Mesenchymal stem cell (in vitro differentiated cells and primary cell): ENCODE results near the gene AJAP1.
"Not testable (repeated sequence)": the region's sequence is repeated elsewhere in the genome, so short reads cannot be mapped to it uniquely, and the experiment has no call there.

ENCODE experiments used
- DNase-seq: peaks from one replicate; pipeline ENCODE4 v3.0.0-alpha.2; 2013
- H2AFZ ChIP-seq: one replicate; pipeline ENCODE4 v1.6.1; 2013; ENCODE audit warnings: low read depth, mild to moderate bottlenecking, control low read depth, inconsistent platforms, low read length, moderate library complexity
- H2AK5ac ChIP-seq: 2 replicates; pipeline ENCODE4 v1.6.1; 2013; ENCODE audit warnings: low read length, moderate library complexity, mild to moderate bottlenecking, inconsistent platforms; ENCODE audit not compliant: severe bottlenecking
- H2BK120ac ChIP-seq: one replicate; pipeline ENCODE4 v1.6.1; 2013; ENCODE audit warnings: low read depth, mild to moderate bottlenecking, inconsistent platforms, low read length, moderate library complexity
- H2BK12ac ChIP-seq, 2 experiments: one replicate each; pipeline ENCODE4 v1.6.1; 2013; ENCODE audit warnings: inconsistent platforms in 2 of 2, low read length in 2 of 2, mild to moderate bottlenecking in 2 of 2, moderate library complexity in 2 of 2, control low read depth in 1 of 2
- H2BK15ac ChIP-seq: one replicate; pipeline ENCODE4 v1.6.1; 2013; ENCODE audit warnings: mild to moderate bottlenecking, low read depth, inconsistent platforms; ENCODE audit not compliant: poor library complexity, severe bottlenecking
- H2BK5ac ChIP-seq: 2 replicates; pipeline ENCODE4 v1.6.1; 2013; ENCODE audit warnings: low read depth, mild to moderate bottlenecking, low read length, control low read depth, inconsistent platforms; ENCODE audit not compliant: poor library complexity, severe bottlenecking
- H3K14ac ChIP-seq, 2 experiments: one replicate each; pipeline ENCODE4 v1.6.1; 2013; ENCODE audit warnings: inconsistent platforms in 2 of 2, low read length in 2 of 2, control low read depth in 1 of 2, mild to moderate bottlenecking in 1 of 2, moderate library complexity in 1 of 2
- H3K18ac ChIP-seq, 2 experiments: one replicate each; pipeline ENCODE4 v1.6.1; 2013; ENCODE audit warnings: inconsistent platforms in 2 of 2, low read length in 2 of 2, control low read depth in 1 of 2, low read depth in 1 of 2, mild to moderate bottlenecking in 1 of 2
- H3K23ac ChIP-seq, 2 experiments: one replicate each; pipeline ENCODE4 v1.6.1; 2013; ENCODE audit warnings: inconsistent platforms in 2 of 2, low read length in 2 of 2, mild to moderate bottlenecking in 2 of 2, moderate library complexity in 2 of 2, control low read depth in 1 of 2
- H3K27ac ChIP-seq: 2 replicates; pipeline ENCODE4 v1.5.1; 2013; ENCODE audit warnings: mild to moderate bottlenecking, moderate library complexity, low read length, control low read depth, inconsistent platforms; ENCODE audit not compliant: poor library complexity, severe bottlenecking
- H3K27me3 ChIP-seq, 2 experiments: 2 replicates each; pipeline versions ENCODE4 v1.6.1 to v1.7.0; 2013; ENCODE audit warnings: low read length in 2 of 2, mild to moderate bottlenecking in 2 of 2, moderate library complexity in 2 of 2, control low read depth in 1 of 2, inconsistent platforms in 1 of 2; ENCODE audit not compliant: control insufficient read depth in 1 of 2, insufficient read depth in 1 of 2
- H3K36me3 ChIP-seq, 2 experiments: 2 replicates each; pipeline versions ENCODE4 v1.6.1 to v1.7.0; 2013; ENCODE audit warnings: low read length in 2 of 2, control low read depth in 1 of 2, inconsistent platforms in 1 of 2, low read depth in 1 of 2, mild to moderate bottlenecking in 1 of 2; ENCODE audit not compliant: insufficient read depth in 2 of 2, control insufficient read depth in 1 of 2
- H3K4ac ChIP-seq, 2 experiments: one replicate each; pipeline ENCODE4 v1.6.1; 2013; ENCODE audit warnings: inconsistent platforms in 2 of 2, low read length in 2 of 2, mild to moderate bottlenecking in 2 of 2, moderate library complexity in 2 of 2, control low read depth in 1 of 2, low read depth in 1 of 2
- H3K4me1 ChIP-seq: 2 replicates; pipeline ENCODE4 v1.6.1; 2013; ENCODE audit warnings: low read depth, low read length, control low read depth; ENCODE audit not compliant: control insufficient read depth, insufficient read depth
- H3K4me2 ChIP-seq: 2 replicates; pipeline ENCODE4 v1.6.1; 2013; ENCODE audit warnings: low read length, mild to moderate bottlenecking, inconsistent platforms; ENCODE audit not compliant: poor library complexity, severe bottlenecking
- H3K4me3 ChIP-seq, 2 experiments: 2 replicates each; pipeline versions ENCODE4 v1.5.1 to v1.7.0; 2013; ENCODE audit warnings: low read length in 2 of 2, mild to moderate bottlenecking in 2 of 2, control low read depth in 1 of 2, low read depth in 1 of 2; ENCODE audit not compliant: insufficient read depth in 1 of 2
- H3K79me1 ChIP-seq: replicated peaks from 2 replicates; pipeline ENCODE4 v1.6.1; 2013; ENCODE audit warnings: mild to moderate bottlenecking, control low read depth, low read length, inconsistent platforms; ENCODE audit not compliant: poor library complexity, severe bottlenecking
- H3K9ac ChIP-seq: 2 replicates; pipeline ENCODE4 v1.7.0; 2013; ENCODE audit warnings: mild to moderate bottlenecking, low read length, moderate library complexity
- H3K9me3 ChIP-seq: 2 replicates; pipeline ENCODE4 v1.7.0; 2013; ENCODE audit warnings: mild to moderate bottlenecking, low read length; ENCODE audit not compliant: control insufficient read depth
- H4K8ac ChIP-seq: one replicate; pipeline ENCODE4 v1.6.1; 2013; ENCODE audit warnings: inconsistent platforms, mild to moderate bottlenecking, low read length, moderate library complexity
- H4K91ac ChIP-seq: one replicate; pipeline ENCODE4 v1.6.1; 2013; ENCODE audit warnings: mild to moderate bottlenecking, low read length, inconsistent platforms
- WGBS: methylation state at CpG from one replicate; pipeline ENCODE4 v1.1.7; 2013; ENCODE audit warnings: mixed read lengths; 5-methylcytosine and 5-hydroxymethylcytosine counted together

AJAP1 gene

GRCh38 chr1:4616831-4617465 lies 37.5 kb upstream of the AJAP1 start:
- H2BK5ac ChIP-seq = no peak overlapping the region
- no peaks in the 10 kb centered on the region for H3K27me3 ChIP-seq
- H3K4me2 ChIP-seq = no peak overlapping the region
- no peak overlapping the region for H2AFZ ChIP-seq
- no peaks in the 10 kb centered on the region for H3K9me3 ChIP-seq
- H3K14ac ChIP-seq = no peak overlapping the region
- no peaks in the 10 kb centered on the region for H3K36me3 ChIP-seq
- H4K8ac ChIP-seq = no peak overlapping the region
- no peak overlapping the region for H3K23ac ChIP-seq
- H3K9ac ChIP-seq = no peak overlapping the region
- H2BK120ac ChIP-seq = no peak overlapping the region
- H3K18ac ChIP-seq = no peak overlapping the region
- no peak overlapping the region for H3K4me3 ChIP-seq
- H3K4me1 ChIP-seq = no peaks in the 10 kb centered on the region
- H2BK15ac ChIP-seq = no peak overlapping the region
- no peak overlapping the region for H2BK12ac ChIP-seq
- DNase-seq = no peak
- H4K91ac ChIP-seq = no peak overlapping the region
- H3K4ac ChIP-seq = no peak overlapping the region
- H3K27ac ChIP-seq = no peak overlapping the region
- 78% methylated on average over 18 of the region's 18 CpGs for WGBS
- no peaks in the 10 kb centered on the region for H3K79me1 ChIP-seq
- no peak overlapping the region for H2AK5ac ChIP-seq

- Histone ChIP-seq H3K4me2 (no peak overlapping the region), H3K36me3 (no peaks in the 10 kb centered on the region), H3K9me3 (no peaks in the 10 kb centered on the region), H3K18ac (no peak overlapping the region), H3K9ac (no peak overlapping the region), H3K23ac (no peak overlapping the region), H2AK5ac (no peak overlapping the region), H3K27ac (no peak overlapping the region), H2BK15ac (no peak overlapping the region), H3K4me1 (no peaks in the 10 kb centered on the region), H4K91ac (no peak overlapping the region), H2AFZ (no peak overlapping the region), H4K8ac (no peak overlapping the region), H2BK12ac (no peak overlapping the region), H3K4me3 (no peak overlapping the region), H3K27me3 (no peaks in the 10 kb centered on the region), H3K4ac (no peak overlapping the region), H3K14ac (no peak overlapping the region), H2BK120ac (no peak overlapping the region), H2BK5ac (no peak overlapping the region), H3K79me1 (no peaks in the 10 kb centered on the region)
- no peak for DNase-seq
- WGBS = 79% methylated on average over 6 of the region's 6 CpGs
Observed at GRCh38 chr1:4617506-4617905, 36.9 kb upstream of the AJAP1 start.

GRCh38 chr1:4618827-4619226 lies 35.6 kb upstream of the AJAP1 start:
- H3K4me3 ChIP-seq, H3K4me1 ChIP-seq, H4K8ac ChIP-seq, H2BK5ac ChIP-seq, H3K4me2 ChIP-seq, H2BK12ac ChIP-seq, H2AFZ ChIP-seq, H2AK5ac ChIP-seq, H3K79me1 ChIP-seq, H3K36me3 ChIP-seq, H3K18ac ChIP-seq, DNase-seq, H3K23ac ChIP-seq, H3K27ac ChIP-seq, H3K4ac ChIP-seq, H2BK120ac ChIP-seq, H3K9ac ChIP-seq, H2BK15ac ChIP-seq, H3K27me3 ChIP-seq, H3K14ac ChIP-seq, H3K9me3 ChIP-seq, H4K91ac ChIP-seq: not testable (repeated sequence)
- 50% methylated on average over 1 of the region's 3 CpGs for WGBS

DNA sequence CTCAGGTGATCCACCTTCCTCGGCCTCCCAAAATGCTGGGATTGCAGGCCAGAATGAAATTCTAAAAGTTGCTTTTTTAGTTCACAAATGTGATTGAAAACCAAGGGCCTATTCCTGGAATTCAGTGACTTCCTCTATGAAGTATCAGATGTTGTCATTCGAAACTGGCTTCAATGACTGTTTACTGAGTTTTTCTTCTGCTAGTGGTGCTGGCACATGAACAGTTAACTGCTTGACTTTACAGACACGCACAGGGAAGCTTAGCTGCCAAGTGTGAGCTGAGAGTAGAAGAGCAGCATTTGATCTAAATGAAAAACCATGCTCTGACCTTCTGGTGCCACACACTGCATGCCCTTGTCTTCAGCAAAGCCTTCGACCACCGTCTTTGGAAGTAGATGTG lies 32.8 kb upstream of the AJAP1 start:
- H3K79me1 ChIP-seq = no peaks in the 10 kb centered on the region
- no peak for DNase-seq
- H2BK5ac ChIP-seq = no peak overlapping the region
- H2BK120ac ChIP-seq = no peak overlapping the region
- H2BK12ac ChIP-seq = no peak overlapping the region
- H3K36me3 ChIP-seq = no peaks in the 10 kb centered on the region
- H3K27ac ChIP-seq = no peak overlapping the region
- no peak overlapping the region for H3K4me2 ChIP-seq
- H2AK5ac ChIP-seq = no peak overlapping the region
- H3K4me1 ChIP-seq = no peaks in the 10 kb centered on the region
- H3K23ac ChIP-seq = no peak overlapping the region
- no peaks in the 10 kb centered on the region for H3K9me3 ChIP-seq
- no peak overlapping the region for H3K18ac ChIP-seq
- H3K9ac ChIP-seq = no peak overlapping the region
- H3K14ac ChIP-seq = no peak overlapping the region
- no peak overlapping the region for H4K91ac ChIP-seq
- H3K4ac ChIP-seq = no peak overlapping the region
- H3K4me3 ChIP-seq = no peak overlapping the region
- H2AFZ ChIP-seq = no peak overlapping the region
- H2BK15ac ChIP-seq = no peak overlapping the region
- 70% methylated on average over 5 of the region's 5 CpGs for WGBS
- no peak overlapping the region for H4K8ac ChIP-seq
- no peaks in the 10 kb centered on the region for H3K27me3 ChIP-seq
